Glomerular endothelial cell (primary cell): ENCODE results near the gene SYNGR1. TPM values are rescaled to one million over a fixed set of nuclear protein-coding genes. Genes with fewer than 3 reads are reported as not detected.

Experiments used
- DNase-seq: peaks from one replicate; pipeline ENCODE4 v3.0.0-alpha.2; 2011; ENCODE audit warnings: low read depth, low spot score; ENCODE audit errors: extremely low read depth
- total RNA-seq: library from RNA; depleted of rRNA; stranded (reverse); fragments of >200 nt; gene quantifications from 2 replicates; pipeline ENCODE4 v1.2.3, GENCODE V29; 2015

Gene SYNGR1, protein sequence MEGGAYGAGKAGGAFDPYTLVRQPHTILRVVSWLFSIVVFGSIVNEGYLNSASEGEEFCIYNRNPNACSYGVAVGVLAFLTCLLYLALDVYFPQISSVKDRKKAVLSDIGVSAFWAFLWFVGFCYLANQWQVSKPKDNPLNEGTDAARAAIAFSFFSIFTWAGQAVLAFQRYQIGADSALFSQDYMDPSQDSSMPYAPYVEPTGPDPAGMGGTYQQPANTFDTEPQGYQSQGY
- 3.1 and 3.3 TPM in 2 replicates for total RNA-seq

DNA sequence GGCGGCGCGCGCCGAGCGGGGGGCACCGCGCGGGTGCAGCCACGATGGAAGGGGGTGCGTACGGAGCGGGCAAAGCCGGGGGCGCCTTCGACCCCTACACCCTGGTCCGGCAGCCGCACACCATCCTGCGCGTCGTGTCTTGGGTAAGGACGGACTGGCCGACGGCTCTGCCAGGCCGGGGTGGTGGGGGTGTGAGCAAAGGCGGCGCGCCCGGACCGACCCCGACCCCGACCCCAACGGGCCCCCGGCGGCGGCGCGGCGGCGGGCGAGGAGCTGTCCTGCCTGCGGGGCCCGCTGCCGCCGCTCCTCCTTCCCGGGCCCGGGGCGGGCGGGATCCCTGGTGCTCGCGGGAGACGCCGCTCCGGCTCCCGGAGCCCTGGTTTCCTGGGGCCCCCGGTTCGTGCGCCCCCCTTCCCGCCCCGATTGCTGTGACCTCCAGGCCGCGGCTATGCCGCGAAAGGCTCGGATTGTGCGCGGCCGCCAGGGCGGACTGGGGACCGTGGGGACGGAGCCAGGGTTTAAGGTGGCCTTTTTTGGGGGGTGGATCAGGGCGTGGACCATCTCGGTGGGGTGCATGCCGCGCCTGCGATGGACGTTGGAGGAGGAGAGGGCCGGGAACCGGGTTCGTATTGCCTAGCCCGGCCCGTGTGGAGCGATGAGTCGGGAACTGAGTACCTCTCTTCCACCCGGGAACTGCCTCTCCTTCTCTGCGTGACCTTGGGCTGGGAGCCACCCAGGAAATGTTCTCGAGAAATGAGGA lies at the start of gene SYNGR1:
SYNGR1 (plus strand) TSS at position 25 of the 760 bp plus-strand sequence; CDS start at position 45, 20 bp downstream.
- no peak for DNase-seq

DNA sequence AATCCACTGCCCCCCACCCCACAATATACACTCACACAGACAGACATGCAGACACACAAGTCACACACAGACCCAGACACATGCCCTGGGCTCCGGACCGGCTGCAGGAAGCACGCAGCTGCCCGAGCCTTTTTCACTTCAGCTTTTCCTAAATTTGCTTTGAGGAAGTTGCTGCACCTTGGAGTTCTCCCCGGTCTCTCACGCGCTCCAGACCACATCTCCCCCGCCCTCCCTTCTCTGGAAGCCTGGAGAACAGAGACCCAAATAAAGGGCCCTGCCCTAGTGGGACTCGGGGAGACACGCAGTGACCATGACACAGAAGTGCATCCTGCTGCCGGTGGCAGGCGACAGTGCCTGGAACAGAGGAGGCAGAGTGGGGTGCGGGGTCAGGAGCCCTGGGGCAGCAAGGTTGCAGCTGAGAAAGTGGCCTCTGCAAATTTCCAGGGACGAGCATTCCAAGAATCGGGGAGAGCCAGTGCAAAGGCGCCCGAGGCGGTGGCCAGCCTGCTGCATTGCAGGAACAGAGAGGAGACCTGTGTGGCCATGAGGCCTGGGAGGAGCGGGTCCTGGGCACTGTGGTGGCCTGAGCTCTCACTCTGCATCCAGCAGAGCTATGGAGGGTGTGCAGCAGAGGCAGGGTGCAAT lies 49.5 kb upstream of the SYNGR1 start:
- DNase-seq, result no peak

DNA sequence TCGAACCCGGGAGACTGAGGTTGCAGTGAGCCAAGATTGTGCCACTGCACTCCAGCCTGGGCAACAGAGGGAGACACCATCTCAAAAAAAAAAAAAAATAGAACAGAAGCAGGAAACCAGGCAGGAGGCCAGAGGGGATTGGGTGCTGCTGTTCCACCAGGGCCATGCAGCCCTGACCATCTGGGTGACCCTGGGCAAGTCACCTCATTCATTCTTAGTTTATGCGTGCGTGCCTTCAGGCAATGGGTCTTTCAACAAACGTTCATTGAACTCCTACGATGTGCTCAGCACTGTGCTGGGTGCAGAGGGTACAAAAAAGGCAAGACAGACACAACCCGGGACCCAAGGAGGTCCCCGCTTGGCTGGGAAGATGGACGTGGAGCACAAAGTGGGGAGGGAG lies 48.7 kb upstream of the SYNGR1 start:
- DNase-seq, result no peak

DNA sequence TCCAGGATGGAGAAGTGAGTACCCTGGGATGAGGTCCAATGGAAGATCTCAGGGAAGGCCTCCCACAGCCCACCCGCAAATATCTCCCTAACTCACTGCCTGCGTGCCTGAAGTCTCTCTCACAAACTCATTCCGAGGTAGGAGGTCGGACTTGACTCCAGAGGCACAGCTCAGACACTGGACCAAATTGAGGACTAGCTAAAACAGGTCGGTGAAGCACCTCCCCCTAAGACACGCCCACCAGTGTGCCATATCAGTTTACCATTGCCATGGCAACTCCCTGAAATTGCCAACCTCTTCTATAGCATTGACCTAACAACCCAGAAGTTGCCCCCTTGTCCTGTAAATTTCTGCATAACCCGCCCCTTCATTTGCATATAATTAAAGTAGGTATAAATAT lies 47.9 kb upstream of the SYNGR1 start:
- DNase-seq, result no peak

DNA sequence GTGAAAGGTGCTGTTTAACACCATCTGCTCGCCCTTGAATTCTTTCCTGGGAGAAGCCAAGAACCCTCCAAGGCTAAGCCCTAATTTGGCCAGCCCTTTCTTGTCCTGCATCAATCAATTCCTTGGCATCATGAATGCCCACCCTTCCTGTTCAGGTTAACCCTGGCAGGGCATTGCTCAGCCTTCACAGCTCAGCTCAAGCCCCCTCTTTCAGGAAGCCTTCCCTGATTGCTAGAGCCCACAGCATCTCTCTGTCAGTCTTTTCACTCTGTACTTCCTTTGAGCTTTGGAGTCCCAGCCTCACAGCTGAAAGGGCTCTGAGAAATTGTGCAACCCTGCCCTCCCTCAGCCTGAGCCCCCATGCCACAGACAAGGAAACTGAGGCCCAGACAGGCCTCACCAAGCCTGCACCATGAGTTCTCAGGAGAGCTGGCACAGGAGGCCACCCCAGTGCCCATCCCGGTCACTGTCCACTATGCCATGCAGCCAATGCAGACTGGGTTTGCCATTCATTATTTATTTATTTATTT lies 47.3 kb upstream of the SYNGR1 start:
- no peak for DNase-seq

DNA sequence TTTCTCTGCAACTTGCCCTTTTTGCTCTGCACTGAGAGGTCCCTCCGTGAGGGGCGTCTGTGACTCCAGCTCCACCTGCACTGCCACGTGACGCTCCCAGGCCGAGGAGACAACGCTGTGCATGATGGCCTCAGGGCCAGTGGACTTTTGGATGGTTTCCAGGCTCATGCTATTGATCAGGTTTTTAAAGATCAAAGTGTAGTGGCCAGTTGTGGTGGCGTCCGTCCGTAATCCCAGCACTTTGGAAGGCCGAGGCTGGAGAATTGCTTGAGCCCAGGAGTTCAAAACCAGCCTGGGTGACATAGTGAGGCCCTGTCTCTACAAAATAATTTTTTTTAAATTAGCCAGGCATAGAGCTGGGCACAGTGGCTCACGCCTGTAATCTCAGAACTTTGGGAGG lies 46.4 kb upstream of the SYNGR1 start:
- no peak for DNase-seq

DNA sequence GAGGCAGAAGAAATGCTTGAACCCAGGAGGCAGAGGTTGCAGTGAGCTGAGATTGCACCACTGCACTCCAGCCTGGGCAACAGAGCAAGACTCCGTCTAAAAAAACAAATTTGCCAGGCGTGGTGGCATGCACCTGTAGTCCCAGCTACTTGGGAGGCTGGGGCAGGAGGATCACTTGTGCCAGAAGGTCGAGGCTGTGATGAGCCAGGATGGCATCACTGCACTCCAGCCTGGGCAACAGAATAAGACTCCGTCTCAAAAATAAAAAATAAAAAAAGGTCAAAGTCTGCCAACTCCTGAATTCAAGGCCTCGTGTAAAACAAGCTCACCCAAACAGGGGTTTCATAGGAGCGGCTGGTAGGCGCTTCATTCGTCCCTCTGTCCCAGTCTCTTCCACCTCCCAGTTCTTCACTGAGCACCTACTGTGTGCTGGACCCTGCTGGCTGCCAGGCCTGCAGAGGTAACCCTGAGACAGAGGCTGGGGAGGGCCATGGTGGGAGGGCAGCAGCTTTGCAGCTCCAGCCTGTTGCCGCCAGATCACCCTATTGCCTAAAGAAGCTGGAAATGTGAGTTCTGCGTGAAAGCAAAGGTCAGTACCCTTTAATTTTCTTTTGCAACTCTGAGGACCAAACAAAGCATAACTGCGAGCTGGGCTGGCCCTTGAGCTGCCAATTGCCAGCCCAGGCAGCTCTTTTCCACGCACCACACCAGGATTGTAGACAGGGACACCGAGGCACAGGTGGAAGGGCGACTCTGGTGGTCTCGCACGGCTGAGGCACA lies 45.7 kb upstream of the SYNGR1 start:
- DNase-seq, result no peak

DNA sequence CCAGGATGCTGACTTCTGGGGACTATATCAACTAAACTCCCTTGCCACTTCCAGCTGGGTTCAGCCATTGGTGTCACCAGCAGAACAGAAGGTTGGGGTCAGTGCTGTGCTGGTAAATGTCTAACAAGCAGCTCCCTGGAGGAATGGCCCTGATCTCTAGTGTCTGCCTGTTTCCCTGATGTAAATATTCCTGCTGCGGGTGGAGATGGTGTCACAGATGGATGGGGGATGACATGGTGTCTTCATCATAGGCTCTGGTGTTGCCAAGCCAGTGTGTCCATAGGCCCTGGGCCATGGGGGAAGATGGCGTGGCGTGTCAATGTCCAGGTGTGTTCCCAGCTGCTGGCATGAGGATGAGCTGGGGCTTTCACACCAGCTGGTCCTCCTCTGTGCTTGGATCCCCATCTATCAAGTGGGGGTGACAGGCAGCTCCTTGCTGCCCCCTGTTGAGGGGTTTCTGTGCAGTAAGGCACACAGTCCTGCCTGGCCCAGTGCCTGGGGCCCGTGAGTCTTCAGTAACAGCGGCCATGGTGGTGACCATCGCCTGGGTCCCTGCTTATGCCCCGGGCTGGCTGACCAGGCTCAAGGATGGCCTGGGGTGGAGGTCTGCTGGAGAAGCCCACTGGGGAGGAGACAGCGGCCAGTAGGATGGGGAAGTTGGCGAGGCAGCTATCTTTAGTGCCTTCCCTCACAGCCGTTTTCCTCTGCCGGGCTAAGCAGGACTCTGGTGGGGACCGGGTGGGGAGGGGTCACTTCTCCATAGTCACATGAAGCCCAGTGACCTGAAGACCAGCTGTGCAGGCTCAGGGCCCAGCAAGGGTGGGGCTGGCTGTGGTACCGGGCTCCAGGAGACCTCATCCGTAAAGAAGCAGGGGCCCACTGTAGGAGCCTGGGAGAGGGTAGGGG lies 43.1 kb upstream of the SYNGR1 start:
- no peak for DNase-seq

DNA sequence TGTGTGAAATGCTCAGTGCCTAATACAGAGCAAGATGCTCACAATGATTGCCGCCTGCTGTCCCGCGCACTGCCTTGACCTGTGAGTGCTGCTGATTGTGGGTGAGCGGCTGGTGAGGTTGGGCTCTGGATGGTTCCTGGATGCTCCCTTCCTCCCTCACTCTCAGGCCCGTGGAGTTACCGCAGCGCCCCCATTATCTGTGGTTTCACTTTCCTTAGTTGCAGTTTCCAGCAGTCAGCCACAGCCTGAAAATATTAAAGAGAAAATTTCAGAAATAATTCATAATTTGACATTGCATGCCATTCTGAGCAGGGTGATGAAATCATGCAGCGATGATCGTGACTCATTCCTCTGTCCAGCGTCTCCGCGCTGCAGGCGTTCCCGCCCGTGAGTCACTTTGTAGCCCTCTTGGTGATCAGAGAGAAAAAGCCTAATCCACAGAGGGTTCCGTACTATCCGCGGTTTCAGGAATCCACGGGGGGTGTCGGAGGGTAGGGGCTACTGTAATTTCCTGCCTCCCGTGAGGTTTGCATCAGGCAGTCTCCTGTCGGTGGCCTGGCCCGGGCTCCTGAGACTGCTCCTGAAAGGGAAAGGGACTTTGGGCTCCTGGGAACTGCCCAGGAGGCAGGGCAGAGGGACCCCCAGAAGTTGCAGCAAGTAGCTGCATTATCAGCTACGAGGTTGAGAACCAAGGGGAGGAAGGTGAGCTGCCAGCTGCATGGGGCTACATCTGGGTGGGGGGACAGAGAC lies 41.0 kb upstream of the SYNGR1 start:
- no peak for DNase-seq

DNA sequence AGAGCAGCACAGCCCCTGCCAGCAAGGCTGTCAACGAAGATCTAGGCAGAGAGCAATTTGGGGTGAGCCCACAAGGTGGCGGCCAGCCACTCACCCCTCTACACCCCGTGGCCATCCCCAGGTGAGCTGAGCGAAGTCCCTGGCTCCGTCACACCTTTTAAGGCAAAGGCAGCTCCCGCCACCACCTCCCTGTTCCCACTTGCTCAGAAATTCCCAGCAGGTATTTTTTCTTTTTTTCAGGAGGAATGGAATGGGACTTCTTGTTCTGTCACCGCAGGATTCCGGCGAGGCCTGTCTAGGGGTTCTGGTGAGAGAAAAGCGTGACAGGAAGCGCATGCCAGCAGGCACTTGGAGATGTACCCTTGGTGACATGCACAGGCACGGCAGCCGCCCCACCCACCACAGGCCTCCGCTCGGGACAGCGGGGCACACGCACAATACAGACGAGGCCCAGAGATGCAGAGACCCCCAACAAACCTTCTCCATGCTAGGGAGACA lies 40.4 kb upstream of the SYNGR1 start:
- no peak for DNase-seq

DNA sequence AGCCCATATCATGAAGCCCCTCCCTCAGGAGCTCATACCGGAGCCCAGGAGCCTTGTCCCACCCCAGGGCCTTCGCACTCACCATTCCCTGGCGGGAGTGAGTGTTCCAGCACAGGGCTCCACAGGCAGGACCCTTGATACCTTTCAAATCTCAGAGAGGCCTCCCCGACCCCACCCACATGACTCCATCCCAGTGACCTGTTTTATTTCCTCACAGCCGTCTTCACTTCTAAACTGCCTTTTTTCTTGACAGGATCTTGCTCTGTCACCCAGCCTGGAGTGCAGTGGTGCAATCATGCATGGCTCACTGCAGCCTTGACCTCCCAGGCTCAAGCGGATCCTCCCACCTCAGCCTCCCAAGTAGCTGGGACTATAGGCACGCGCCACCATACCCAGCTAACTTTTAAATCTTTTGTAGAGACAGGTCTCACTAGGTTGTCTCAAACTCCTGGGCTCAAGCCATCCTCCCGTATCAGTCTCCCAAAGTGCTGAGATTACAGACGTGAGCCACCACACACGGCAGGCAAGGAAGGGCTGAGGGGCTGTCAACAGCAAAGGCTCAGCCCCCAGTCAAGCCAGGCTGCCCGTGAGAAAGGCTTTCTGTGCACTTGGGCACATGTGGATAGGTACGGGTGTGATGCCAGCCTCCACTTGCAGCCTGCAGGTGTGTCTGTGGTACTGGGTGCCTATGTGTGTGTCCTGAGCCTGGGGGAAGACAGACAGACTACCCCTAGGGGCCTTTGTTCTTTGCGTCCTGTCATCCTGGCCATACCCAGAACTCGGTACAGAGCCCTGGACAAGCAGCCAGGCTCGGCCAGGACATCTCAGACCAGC lies 39.7 kb upstream of the SYNGR1 start:
- no peak for DNase-seq

DNA sequence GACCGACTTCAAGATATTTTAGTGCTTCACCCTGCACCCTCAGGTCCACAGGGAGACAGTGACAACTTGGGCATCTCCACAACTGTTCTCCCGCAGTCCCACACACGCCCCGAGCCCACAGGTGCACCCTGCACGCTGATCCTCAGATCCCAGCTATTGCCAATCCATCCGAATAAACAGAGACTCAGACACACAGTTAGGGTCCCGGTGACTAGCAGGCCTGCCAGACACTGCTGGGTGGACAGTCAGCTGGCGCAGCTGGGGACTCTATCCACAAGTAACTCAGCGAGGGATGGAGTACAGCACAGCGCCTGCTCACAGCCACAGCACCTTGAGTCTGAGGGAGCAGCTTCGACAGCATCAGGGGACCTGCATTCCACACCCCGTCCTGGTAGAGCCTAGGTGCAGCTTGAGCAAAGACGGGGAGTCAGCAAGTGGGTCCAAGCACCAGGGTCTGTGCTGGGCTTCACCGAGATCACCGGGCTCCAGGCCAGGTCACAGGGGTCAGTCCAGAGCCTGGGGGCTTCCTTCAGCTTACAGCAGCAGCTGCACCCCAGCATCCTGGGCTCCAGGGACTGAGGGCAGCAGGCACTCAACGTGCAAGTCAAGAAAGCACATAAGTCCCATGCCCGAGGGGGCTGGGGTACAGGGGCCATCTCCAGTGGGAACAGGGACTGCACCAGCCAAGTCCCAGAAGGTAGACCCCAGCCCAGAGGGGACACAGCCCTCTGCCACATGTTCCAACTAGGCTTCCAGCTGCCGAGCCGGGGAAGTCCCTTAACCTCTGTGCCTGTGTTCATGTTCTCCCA lies 38.0 kb upstream of the SYNGR1 start:
- no peak for DNase-seq

DNA sequence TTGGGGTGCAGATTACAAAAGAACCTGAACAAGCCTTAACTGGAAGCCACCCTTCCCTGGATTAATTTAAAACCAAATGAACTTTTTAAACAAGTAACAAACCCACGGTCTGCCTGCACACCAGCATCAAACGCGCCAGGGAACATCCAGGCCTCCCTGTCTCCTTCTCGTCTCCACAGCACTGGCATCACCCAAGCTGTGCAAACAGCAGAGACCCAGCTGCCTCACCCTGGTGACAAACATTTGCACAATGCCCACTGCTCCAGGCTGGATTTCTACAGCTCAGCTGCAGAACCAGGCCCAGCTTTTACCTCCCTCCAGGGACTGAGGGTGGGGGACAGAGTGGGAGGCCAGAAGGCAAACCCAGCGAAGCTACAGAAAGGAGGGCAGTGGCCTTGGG lies 37.4 kb upstream of the SYNGR1 start:
- DNase-seq, result no peak

DNA sequence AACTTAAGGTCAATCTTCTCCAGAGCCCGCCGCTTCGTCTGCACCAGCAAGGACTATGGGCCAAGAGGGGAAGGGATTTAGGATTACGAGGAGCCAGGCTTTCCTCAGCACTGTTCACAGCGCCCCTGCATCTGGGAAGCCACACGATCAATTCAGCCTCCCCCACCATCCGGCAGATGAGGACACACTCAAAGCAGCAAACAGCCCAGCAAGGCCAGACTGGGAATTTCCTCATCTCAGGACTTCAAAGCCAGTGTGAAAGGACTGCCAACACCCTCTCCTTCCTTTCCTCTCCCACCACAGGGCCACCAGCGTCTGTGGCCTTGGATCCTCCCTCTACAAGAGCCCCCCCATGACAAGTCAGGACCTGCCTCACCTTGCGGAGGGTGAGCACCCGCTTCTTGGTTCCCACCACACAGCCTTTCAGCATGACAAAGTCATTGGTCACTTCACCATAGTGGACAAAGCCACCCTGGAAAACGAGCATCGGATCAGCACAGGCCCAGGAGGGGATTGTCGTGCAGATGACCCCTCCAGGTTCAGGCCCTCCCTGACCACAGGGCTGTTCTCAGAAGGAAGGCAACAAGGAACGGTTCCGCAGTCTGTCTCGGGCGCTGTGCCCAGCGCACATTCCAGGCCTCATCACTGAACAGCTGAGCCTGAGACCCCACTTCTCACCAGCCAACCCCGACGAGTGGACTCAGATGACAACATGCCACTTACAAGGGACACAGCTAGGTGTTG lies 36.4 kb upstream of the SYNGR1 start:
- DNase-seq, result no peak

DNA sequence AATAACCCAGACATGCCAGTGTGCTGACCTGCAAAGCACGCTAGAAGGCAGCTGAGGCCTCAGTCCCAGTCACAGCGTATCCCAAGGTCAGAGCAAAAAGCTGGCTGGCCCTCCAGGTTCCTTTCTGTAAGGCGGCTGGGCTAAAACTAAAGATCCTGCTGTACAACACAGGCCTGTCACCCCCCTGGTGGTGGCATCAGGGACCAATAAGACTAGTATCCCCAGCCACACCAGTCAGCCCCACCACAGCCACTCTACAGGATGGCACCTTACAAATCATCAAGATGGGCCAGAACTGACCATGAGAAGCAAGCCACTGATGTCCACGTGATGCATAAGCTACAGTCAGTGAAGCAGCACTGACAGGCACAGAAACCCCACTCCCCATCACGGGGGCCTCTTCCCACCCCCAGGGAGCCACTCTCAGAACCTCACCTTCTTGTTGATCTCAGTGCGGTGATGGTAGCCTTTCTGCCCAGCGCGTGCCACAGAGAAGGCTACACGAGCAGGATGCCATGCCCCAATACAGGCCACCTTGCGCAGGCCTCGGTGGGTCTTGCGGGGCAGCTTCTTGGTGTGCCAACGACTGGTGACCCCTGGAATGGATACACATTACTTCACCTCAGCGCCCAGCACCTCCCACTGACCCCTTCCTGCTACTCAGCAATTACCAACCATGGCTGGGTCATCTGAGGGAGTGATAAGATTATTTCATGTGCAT lies 35.4 kb upstream of the SYNGR1 start:
- no peak for DNase-seq

DNA sequence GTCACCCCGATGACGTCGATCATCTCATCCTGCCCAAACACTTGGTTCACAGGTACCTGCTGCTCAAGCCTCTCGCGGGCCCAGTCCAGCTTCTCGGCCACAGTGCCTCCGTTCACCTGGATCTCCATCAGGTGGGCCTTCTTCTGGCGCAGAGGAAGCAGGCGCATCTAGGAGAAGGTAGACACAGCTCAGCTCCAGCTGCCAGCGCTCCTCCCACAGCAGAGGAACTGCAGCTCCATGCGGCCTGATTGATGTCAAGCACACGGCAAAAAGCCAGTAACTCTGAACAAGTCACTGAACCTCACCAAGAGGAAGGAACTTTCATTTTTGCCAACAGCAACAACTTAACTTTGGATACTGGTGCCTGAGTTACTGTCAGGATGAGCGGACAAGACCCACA lies 34.4 kb upstream of the SYNGR1 start:
- DNase-seq, result no peak
